Sigmoid colon (tissue), 4 donors: Measurements from ENCODE around the gene COMP.

Experiments used
- POLR2A ChIP-seq, 2 donors: fragments of 450-650 bp; IDR thresholded peaks; one replicate each; pipeline ENCODE4 v1.6.1; 2016; ENCODE audit warnings: antibody characterized with exemption in 2 of 2, mild to moderate bottlenecking in 2 of 2, moderate library complexity in 2 of 2
- POLR2AphosphoS5 ChIP-seq, 4 donors: sonication (generic); formaldehyde crosslinking; IDR thresholded peaks; one replicate each; pipeline ENCODE4 v1.6.1; 2017; ENCODE audit warnings: antibody characterized with exemption in 4 of 4
- TF ChIP-seq, protein P1 (sequence below), 4 experiments: fragments of 450-650 bp in 3 of 4; fragments of 200-600 bp in 1 of 4; IDR thresholded peaks; one replicate each; pipeline ENCODE4 v1.5.1; 2016 to 2019; ENCODE audit warnings: antibody characterized with exemption in 4 of 4, mild to moderate bottlenecking in 3 of 4, moderate library complexity in 2 of 4

DNA sequence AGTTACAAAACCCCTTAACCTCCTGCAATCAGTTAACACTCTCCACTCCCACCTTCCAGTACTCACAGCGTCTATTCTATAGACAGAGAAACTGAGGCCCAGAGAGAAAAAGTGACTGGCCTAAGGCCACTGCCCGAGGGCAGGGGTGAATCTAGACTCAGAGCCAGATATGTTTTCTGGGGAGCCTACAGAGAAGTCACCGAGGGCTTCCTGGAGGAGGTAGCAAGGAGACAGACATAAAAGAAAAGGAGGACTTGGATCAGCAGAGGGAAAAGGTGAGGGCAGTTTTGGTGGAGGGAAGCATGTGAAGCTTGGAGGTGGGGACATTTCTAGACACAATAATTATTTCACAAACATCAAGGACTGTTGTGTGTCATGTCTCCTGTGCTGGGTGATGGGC, 1.6 kb upstream of the COMP start:
- no peak for TF ChIP-seq POLR2A (IDR thresholded peaks at IDR 0.05)
- no peak for TF ChIP-seq POLR2AphosphoS5 (IDR thresholded peaks at IDR 0.05)
- TF ChIP-seq, protein P1, sequence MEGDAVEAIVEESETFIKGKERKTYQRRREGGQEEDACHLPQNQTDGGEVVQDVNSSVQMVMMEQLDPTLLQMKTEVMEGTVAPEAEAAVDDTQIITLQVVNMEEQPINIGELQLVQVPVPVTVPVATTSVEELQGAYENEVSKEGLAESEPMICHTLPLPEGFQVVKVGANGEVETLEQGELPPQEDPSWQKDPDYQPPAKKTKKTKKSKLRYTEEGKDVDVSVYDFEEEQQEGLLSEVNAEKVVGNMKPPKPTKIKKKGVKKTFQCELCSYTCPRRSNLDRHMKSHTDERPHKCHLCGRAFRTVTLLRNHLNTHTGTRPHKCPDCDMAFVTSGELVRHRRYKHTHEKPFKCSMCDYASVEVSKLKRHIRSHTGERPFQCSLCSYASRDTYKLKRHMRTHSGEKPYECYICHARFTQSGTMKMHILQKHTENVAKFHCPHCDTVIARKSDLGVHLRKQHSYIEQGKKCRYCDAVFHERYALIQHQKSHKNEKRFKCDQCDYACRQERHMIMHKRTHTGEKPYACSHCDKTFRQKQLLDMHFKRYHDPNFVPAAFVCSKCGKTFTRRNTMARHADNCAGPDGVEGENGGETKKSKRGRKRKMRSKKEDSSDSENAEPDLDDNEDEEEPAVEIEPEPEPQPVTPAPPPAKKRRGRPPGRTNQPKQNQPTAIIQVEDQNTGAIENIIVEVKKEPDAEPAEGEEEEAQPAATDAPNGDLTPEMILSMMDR (IDR thresholded peaks at IDR 0.05), result no peak
